Measurements from ENCODE around the gene KIF16B.

The KIF16B gene

DNA sequence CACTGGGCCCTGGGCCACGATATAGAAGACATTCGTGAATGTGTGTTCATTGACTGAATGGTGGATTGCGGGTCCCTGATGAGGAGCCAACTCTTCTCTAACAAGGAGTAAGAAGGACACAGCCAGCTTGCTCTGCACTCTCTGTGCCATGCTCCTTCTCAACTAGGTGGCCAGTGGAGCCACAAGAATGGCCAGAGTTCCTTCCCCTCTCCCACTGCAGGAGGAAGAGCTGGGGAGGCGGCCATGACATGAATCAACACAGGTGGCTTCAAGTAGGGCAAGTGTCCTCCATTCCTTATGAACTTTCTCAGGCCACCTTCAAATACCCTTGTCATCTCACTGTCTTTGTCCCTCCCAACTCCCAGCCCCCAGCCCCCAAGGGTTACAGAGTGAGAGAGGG lies 305.7 kb downstream of the KIF16B start:
- Histone ChIP-seq H3K4me3 (replicated peaks; ENCODE audit: insufficient read depth, low read length) (no peak overlapping the region), H3K27ac (replicated peaks) (no peak overlapping the region), H3K27me3 (ENCODE audit: insufficient read depth, poor library complexity, severe bottlenecking) (no peaks in the 10 kb centered on the region)
- no peak for DNase-seq (ENCODE audit: low read depth in 1 of 2, low spot score in 1 of 2)
- TF ChIP-seq POLR2AphosphoS5 (IDR thresholded peaks at IDR 0.05; ENCODE audit: low read depth): no peak
- TF ChIP-seq, protein P1, sequence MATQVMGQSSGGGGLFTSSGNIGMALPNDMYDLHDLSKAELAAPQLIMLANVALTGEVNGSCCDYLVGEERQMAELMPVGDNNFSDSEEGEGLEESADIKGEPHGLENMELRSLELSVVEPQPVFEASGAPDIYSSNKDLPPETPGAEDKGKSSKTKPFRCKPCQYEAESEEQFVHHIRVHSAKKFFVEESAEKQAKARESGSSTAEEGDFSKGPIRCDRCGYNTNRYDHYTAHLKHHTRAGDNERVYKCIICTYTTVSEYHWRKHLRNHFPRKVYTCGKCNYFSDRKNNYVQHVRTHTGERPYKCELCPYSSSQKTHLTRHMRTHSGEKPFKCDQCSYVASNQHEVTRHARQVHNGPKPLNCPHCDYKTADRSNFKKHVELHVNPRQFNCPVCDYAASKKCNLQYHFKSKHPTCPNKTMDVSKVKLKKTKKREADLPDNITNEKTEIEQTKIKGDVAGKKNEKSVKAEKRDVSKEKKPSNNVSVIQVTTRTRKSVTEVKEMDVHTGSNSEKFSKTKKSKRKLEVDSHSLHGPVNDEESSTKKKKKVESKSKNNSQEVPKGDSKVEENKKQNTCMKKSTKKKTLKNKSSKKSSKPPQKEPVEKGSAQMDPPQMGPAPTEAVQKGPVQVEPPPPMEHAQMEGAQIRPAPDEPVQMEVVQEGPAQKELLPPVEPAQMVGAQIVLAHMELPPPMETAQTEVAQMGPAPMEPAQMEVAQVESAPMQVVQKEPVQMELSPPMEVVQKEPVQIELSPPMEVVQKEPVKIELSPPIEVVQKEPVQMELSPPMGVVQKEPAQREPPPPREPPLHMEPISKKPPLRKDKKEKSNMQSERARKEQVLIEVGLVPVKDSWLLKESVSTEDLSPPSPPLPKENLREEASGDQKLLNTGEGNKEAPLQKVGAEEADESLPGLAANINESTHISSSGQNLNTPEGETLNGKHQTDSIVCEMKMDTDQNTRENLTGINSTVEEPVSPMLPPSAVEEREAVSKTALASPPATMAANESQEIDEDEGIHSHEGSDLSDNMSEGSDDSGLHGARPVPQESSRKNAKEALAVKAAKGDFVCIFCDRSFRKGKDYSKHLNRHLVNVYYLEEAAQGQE (IDR thresholded peaks at IDR 0.05; ENCODE audit: insufficient replicate concordance, low read depth): no peak
- TF ChIP-seq, protein P2, sequence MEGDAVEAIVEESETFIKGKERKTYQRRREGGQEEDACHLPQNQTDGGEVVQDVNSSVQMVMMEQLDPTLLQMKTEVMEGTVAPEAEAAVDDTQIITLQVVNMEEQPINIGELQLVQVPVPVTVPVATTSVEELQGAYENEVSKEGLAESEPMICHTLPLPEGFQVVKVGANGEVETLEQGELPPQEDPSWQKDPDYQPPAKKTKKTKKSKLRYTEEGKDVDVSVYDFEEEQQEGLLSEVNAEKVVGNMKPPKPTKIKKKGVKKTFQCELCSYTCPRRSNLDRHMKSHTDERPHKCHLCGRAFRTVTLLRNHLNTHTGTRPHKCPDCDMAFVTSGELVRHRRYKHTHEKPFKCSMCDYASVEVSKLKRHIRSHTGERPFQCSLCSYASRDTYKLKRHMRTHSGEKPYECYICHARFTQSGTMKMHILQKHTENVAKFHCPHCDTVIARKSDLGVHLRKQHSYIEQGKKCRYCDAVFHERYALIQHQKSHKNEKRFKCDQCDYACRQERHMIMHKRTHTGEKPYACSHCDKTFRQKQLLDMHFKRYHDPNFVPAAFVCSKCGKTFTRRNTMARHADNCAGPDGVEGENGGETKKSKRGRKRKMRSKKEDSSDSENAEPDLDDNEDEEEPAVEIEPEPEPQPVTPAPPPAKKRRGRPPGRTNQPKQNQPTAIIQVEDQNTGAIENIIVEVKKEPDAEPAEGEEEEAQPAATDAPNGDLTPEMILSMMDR (IDR thresholded peaks at IDR 0.05; ENCODE audit: insufficient read depth, low read length): no peak
- no peak for TF ChIP-seq GABPA (IDR thresholded peaks at IDR 0.05; ENCODE audit: low read depth)
- TF ChIP-seq SPI1 (IDR thresholded peaks at IDR 0.05; ENCODE audit: borderline replicate concordance, low read depth): no peak

DNA sequence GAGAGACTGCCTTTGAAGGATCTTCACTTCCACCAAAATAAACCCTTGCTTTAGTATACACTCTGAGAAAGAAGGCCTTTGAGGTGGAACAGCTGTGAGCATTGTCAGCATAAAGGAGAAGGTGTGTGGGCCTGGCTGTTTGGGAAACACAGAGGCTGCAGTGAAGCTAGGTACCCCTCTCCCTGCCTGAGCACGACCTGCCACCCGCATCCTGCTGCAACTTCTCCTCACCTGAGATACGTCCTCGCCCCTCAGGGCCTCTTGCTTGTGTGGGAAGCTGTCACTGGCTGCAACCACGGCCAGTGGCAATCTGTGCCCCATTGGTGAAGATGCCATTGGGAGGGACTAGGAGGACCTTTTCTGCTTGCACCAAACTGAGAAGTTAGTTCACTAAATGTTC lies 307.9 kb downstream of the KIF16B start:
- no peaks in the 10 kb centered on the region for H3K27me3 ChIP-seq (ENCODE audit: insufficient read depth, poor library complexity, severe bottlenecking)
- no peak overlapping the region for H3K4me3 ChIP-seq (replicated peaks; ENCODE audit: insufficient read depth, low read length)
- DNase-seq (ENCODE audit: low read depth in 1 of 2, low spot score in 1 of 2): no peak
- no peak overlapping the region for H3K27ac ChIP-seq (replicated peaks)
- TF ChIP-seq SPI1 (IDR thresholded peaks at IDR 0.05; ENCODE audit: borderline replicate concordance, low read depth): no peak
- TF ChIP-seq POLR2AphosphoS5 (IDR thresholded peaks at IDR 0.05; ENCODE audit: low read depth): no peak
- TF ChIP-seq GABPA (IDR thresholded peaks at IDR 0.05; ENCODE audit: low read depth): no peak
- TF ChIP-seq, protein P1 (IDR thresholded peaks at IDR 0.05; ENCODE audit: insufficient replicate concordance, low read depth): no peak
- TF ChIP-seq, protein P2 (IDR thresholded peaks at IDR 0.05; ENCODE audit: insufficient read depth, low read length): no peak

DNA sequence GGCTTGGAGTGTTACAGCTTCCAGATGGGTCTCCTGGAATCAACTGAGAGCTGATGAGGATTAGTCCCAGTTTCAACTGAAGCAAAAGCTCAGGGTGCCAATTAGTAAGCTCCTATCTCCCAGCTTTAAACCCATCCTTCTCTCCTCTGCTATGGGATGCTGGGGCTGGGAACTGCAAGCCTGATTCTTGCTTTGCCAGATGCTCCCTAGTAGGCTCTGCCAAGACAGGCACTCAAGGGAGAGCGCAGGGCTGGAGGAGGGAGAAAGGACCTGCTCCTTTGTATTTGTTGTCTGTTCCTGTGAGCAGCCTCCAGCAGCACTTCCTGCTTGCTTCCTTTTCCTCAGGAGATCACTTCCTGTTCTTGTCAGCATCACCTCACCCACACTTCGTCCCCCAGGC lies 309.7 kb downstream of the KIF16B start:
- DNase-seq (ENCODE audit: low read depth in 1 of 2, low spot score in 1 of 2): no peak
- Histone ChIP-seq H3K4me3 (replicated peaks; ENCODE audit: insufficient read depth, low read length) (no peak overlapping the region), H3K27ac (replicated peaks) (no peak overlapping the region), H3K27me3 (ENCODE audit: insufficient read depth, poor library complexity, severe bottlenecking) (no peaks in the 10 kb centered on the region)
- no peak for TF ChIP-seq GABPA (IDR thresholded peaks at IDR 0.05; ENCODE audit: low read depth)

DNA sequence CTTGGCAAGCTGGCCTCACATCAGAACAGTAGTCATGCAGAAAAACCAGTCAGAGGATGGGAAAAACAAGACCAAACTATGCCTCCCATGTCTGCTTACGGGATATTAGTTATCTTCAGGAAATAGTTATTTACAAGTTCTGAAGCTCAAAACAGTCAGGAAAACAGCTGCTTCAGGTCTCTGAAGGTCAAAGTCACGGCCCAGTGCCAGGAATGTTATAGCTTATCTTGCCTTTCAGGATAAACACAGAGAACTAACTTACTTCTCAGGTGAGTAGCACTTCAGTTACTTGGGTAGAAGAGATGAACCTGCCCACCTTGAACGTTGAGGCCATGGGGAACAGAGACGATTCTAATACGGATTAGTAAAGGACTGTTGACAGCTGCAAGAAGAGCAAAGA lies 310.7 kb downstream of the KIF16B start:
- DNase-seq (ENCODE audit: low read depth in 1 of 2, low spot score in 1 of 2): no peak
- TF ChIP-seq SPI1 (IDR thresholded peaks at IDR 0.05; ENCODE audit: borderline replicate concordance, low read depth): no peak
- TF ChIP-seq, protein P2 (IDR thresholded peaks at IDR 0.05; ENCODE audit: insufficient read depth, low read length): no peak
- TF ChIP-seq GABPA (IDR thresholded peaks at IDR 0.05; ENCODE audit: low read depth): no peak
- TF ChIP-seq, protein P1 (IDR thresholded peaks at IDR 0.05; ENCODE audit: insufficient replicate concordance, low read depth): no peak
- no peak for TF ChIP-seq POLR2AphosphoS5 (IDR thresholded peaks at IDR 0.05; ENCODE audit: low read depth)

More for the DNA sequence above, 310.7 kb downstream of the KIF16B start:
- H3K27me3 ChIP-seq (ENCODE audit: insufficient read depth, poor library complexity, severe bottlenecking): no peaks in the 10 kb centered on the region
- H3K4me3 ChIP-seq (replicated peaks; ENCODE audit: insufficient read depth, low read length): no peak overlapping the region
- no peak overlapping the region for H3K27ac ChIP-seq (replicated peaks)
